ENCODE measurements around the gene CPM.

Gene CPM

GRCh38 chr12:68903511-68903910, 29.5 kb downstream of the CPM start:
- DNase-seq = no peak

GRCh38 chr12:68901551-68901950, 31.4 kb downstream of the CPM start:
- DNase-seq = no peak

GRCh38 chr12:68901145-68901544, 31.8 kb downstream of the CPM start:
- DNase-seq = no peak

- no peak for DNase-seq
These were observed 32.7 kb downstream of the CPM start for GRCh38 chr12:68900241-68900640.

GRCh38 chr12:68899251-68899771, 33.7 kb downstream of the CPM start:
- no peak for DNase-seq

GRCh38 chr12:68896881-68897540, 36.0 kb downstream of the CPM start:
- DNase-seq = no peak

GRCh38 chr12:68894276-68894855, 38.6 kb downstream of the CPM start:
- DNase-seq = no peak

- DNase-seq = no peak
These were observed 39.2 kb downstream of the CPM start for GRCh38 chr12:68893741-68894140.

GRCh38 chr12:68893201-68893600, 39.8 kb downstream of the CPM start:
- no peak for DNase-seq

- no peak for DNase-seq
These were observed 41.8 kb downstream of the CPM start for GRCh38 chr12:68891141-68891540.

- no peak for DNase-seq
These were observed 42.3 kb downstream of the CPM start for GRCh38 chr12:68890701-68891113.

- DNase-seq = no peak
These were observed 44.7 kb downstream of the CPM start for GRCh38 chr12:68888243-68888642.

- no peak for DNase-seq
These were observed 45.3 kb downstream of the CPM start for GRCh38 chr12:68887641-68888040.

GRCh38 chr12:68886636-68887572, 46.1 kb downstream of the CPM start:
- no peak for DNase-seq

GRCh38 chr12:68885381-68885780, 47.6 kb downstream of the CPM start:
- no peak for DNase-seq

GRCh38 chr12:68884251-68884650, 48.7 kb downstream of the CPM start:
- no peak for DNase-seq

- DNase-seq = no peak
These were observed 49.8 kb downstream of the CPM start for GRCh38 chr12:68883151-68883550.

GRCh38 chr12:68882251-68882964, 50.6 kb downstream of the CPM start:
- DNase-seq = no peak

- no peak for DNase-seq
These were observed 52.2 kb downstream of the CPM start for GRCh38 chr12:68880660-68881325.

- no peak for DNase-seq
These were observed 54.1 kb downstream of the CPM start for GRCh38 chr12:68878846-68879245.

- no peak for DNase-seq
These were observed 54.7 kb downstream of the CPM start for GRCh38 chr12:68878283-68878682.

GRCh38 chr12:68877583-68877982, 55.4 kb downstream of the CPM start:
- no peak for DNase-seq

All from GDM1 (cell line).